Mesenteric fat pad (tissue), 1 donor: ENCODE data around the gene USP5. TPM values are rescaled to one million over a fixed set of nuclear protein-coding genes. Genes with fewer than 3 reads are reported as not detected.
"Not testable (repeated sequence)": the region's sequence is repeated elsewhere in the genome, so short reads cannot be mapped to it uniquely, and the experiment has no call there.

Experiments used
- DNase-seq: peaks from one replicate; pipeline ENCODE4 v3.0.0-alpha.2; 2020; ENCODE audit warnings: low spot score
- total RNA-seq: library from RNA; stranded (reverse); fragmentation: NEBNext Ultra II Directional; extraction: Animal tissue kit (Norgen Biotek cat#: 25700); gene quantifications from one replicate; pipeline ENCODE4 v1.2.1, GENCODE V29; 2021
- donor health status: DM: yes; HTN: yes; CAD: no.

USP5 gene
- total RNA-seq, 1 donor from 2014 or later: 74.8 TPM

GRCh38 chr12:6865307-6865706 is 13.4 kb downstream of the USP5 start:
- DNase-seq: not testable (repeated sequence)

- DNase-seq: no peak
These were observed 14.4 kb downstream of the USP5 start for GRCh38 chr12:6866163-6866919.

- DNase-seq: no peak
These were observed 15.0 kb downstream of the USP5 start for GRCh38 chr12:6866920-6867412.

GRCh38 chr12:6867413-6868210 is 15.7 kb downstream of the USP5 start, which contains the start of gene TPI1:
TSS of gene TPI1 (plus strand) at chr12:6867531. CDS start at chr12:6867567, 36 bp downstream.
- DNase-seq: peak; percentile 96

- no peak for DNase-seq
These were observed 16.5 kb downstream of the USP5 start for GRCh38 chr12:6868211-6869048.

GRCh38 chr12:6869049-6870021 is 17.4 kb downstream of the USP5 start:
- DNase-seq: no peak

GRCh38 chr12:6870304-6870703 is 18.4 kb downstream of the USP5 start:
- DNase-seq: not testable (repeated sequence)

- DNase-seq: no peak
These were observed 19.4 kb downstream of the USP5 start for GRCh38 chr12:6871052-6871957.

- peak; percentile 93 for DNase-seq
These were observed 20.4 kb downstream of the USP5 start for GRCh38 chr12:6872073-6873048.

- DNase-seq: peak; percentile 99
These were observed 21.4 kb downstream of the USP5 start, which contains the start of gene SPSB2 for GRCh38 chr12:6873094-6874014. TSS of gene SPSB2 (minus strand) at chr12:6873303. CDS start at chr12:6872901, 402 bp downstream.

GRCh38 chr12:6874015-6874368 is 22.0 kb downstream of the USP5 start:
- not testable (repeated sequence) for DNase-seq

GRCh38 chr12:6879824-6880223 is 27.9 kb downstream of the USP5 start:
- DNase-seq: not testable (repeated sequence)

GRCh38 chr12:6883252-6883651 is 31.3 kb downstream of the USP5 start:
- no peak for DNase-seq

GRCh38 chr12:6883683-6884082 is 31.7 kb downstream of the USP5 start:
- DNase-seq: no peak

- DNase-seq: no peak
These were observed 32.6 kb downstream of the USP5 start for GRCh38 chr12:6884539-6884938.

GRCh38 chr12:6886206-6886999 is 34.5 kb downstream of the USP5 start:
- not testable (repeated sequence) for DNase-seq
